T-helper 1 cell treated with Interleukin-12 subunit alpha and Interleukin-12 subunit beta and Interleukin-4 antibody, amounts not matched to agents 30 ng/mL and 1 ng/mL, for 36 hours (primary cell): Measurements from ENCODE around the gene THSD4. TPM values are rescaled to one million over a fixed set of nuclear protein-coding genes. Genes with fewer than 3 reads are reported as not detected.

Experiments used
- intact Hi-C: fragments of 100-400 bp; cut with micrococcal nuclease; formaldehyde crosslinking; loops from one replicate; pipeline ENCODE4 v1.15.1; 2024
- total RNA-seq: library from RNA; stranded (reverse); gene quantifications from 2 replicates; pipeline ENCODE4 v1.2.3, GENCODE V29; 2022

The THSD4 gene
- total RNA-seq, 1 donor from 2014 or later, result not detected

GRCh38 chr15:71484080-71484479 lies 368.8 kb downstream of the THSD4 start:
- intact Hi-C loops, result no loop called here

GRCh38 chr15:71485094-71485693 lies 369.9 kb downstream of the THSD4 start:
- intact Hi-C loops, result no loop called here

- intact Hi-C loops, result no loop called here
Observed at GRCh38 chr15:71489570-71489969, 374.3 kb downstream of the THSD4 start.

GRCh38 chr15:71493526-71493925 lies 378.3 kb downstream of the THSD4 start:
- intact Hi-C loops, result no loop called here

- intact Hi-C loops, result no loop called here
Observed at GRCh38 chr15:71494563-71495397, 379.5 kb downstream of the THSD4 start.

GRCh38 chr15:71495398-71495780 lies 380.1 kb downstream of the THSD4 start:
- intact Hi-C loops, result no loop called here

GRCh38 chr15:71496336-71496955 lies 381.2 kb downstream of the THSD4 start:
- intact Hi-C loops, result no loop called here

GRCh38 chr15:71501344-71502076 lies 386.2 kb downstream of the THSD4 start:
- intact Hi-C loops, result no loop called here

GRCh38 chr15:71502077-71502432 lies 386.8 kb downstream of the THSD4 start:
- intact Hi-C loops, result no loop called here

GRCh38 chr15:71505962-71506361 lies 390.7 kb downstream of the THSD4 start:
- intact Hi-C loops, result no loop called here

GRCh38 chr15:71506946-71507345 lies 391.7 kb downstream of the THSD4 start:
- intact Hi-C loops, result no loop called here

- intact Hi-C loops, result no loop called here
Observed at GRCh38 chr15:71508081-71508682, 392.9 kb downstream of the THSD4 start.

- intact Hi-C loops, result no loop called here
Observed at GRCh38 chr15:71509139-71509538, 393.9 kb downstream of the THSD4 start.

- intact Hi-C loops, result no loop called here
Observed at GRCh38 chr15:71510763-71511162, 395.5 kb downstream of the THSD4 start.

- intact Hi-C loops, result no loop called here
Observed at GRCh38 chr15:71511796-71512681, 396.8 kb downstream of the THSD4 start.

- intact Hi-C loops, result no loop called here
Observed at GRCh38 chr15:71512682-71513006, 397.4 kb downstream of the THSD4 start.

GRCh38 chr15:71515375-71516186 lies 400.3 kb downstream of the THSD4 start:
- intact Hi-C loops, result no loop called here

GRCh38 chr15:71517751-71518150 lies 402.5 kb downstream of the THSD4 start:
- intact Hi-C loops, result no loop called here

- intact Hi-C loops, result no loop called here
Observed at GRCh38 chr15:71518661-71519060, 403.4 kb downstream of the THSD4 start.
